ENCODE results near the gene SULT1A1.

- TF ChIP-seq CTCF (conservative IDR thresholded peaks at IDR 0.05): no peak
- TF ChIP-seq EZH2 (IDR thresholded peaks at IDR 0.05; ENCODE audit: low read depth): no peak
These were observed 39.7 kb downstream of the SULT1A1 start for GRCh38 chr16:28569968-28570752.

Data from PC-9 (cell line).